Myocyte (in vitro differentiated cells): Measurements from ENCODE around the gene PDE4B. TPM values are rescaled to one million over a fixed set of nuclear protein-coding genes. Genes with fewer than 3 reads are reported as not detected.
"Not testable (repeated sequence)": the region's sequence is repeated elsewhere in the genome, so short reads cannot be mapped to it uniquely, and the experiment has no call there.

ENCODE experiments used
- DNase-seq: peaks from one replicate; pipeline ENCODE4 v3.0.0-alpha.2; 2012; ENCODE audit warnings: low read depth
- total RNA-seq: library from RNA; depleted of rRNA; stranded (reverse); fragments of >200 nt; gene quantifications from 2 replicates; pipeline ENCODE4 v1.2.3, GENCODE V29; 2014

PDE4B gene
- total RNA-seq, 1 donor from 2014 or later = 29.5 TPM

DNA sequence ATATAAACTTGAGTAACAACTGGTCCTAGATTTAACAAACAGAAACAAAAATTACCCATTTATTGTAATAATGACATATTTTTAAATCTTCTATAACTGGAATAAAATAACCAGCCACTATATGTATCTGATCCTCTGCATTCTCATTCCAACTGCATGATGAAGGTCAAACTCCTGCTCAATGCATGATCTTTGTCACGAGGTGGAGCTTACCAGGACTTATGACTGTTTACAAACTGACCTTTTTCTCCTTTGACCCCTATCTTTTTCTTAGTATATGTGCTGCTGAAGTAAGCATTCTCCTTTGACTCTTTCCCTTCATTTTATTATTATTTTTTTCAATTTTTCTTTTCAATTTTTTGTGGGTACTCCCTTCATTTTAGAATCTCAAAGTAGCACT lies 252.2 kb downstream of the PDE4B start:
- DNase-seq = no peak

DNA sequence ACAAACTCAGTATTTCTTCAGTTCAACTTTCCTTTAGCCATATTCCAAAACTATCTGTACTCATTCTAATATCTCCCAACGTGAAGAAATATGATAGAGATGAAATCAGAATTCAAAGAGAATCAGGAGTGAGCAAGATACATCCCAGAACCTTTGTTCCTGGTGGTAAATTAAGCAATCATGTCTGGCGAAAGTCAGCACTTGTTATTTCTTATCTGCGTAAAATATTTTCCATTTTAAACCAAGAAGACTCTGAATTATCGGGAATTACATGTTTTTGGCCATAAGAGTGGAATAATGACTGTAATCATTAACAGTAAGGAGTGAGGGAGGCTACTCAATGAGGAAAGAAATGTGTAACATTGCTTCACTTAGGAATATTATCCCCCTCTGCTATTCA lies 253.7 kb downstream of the PDE4B start:
- no peak for DNase-seq

GRCh38 chr1:66048011-66048410 lies 255.3 kb downstream of the PDE4B start:
- no peak for DNase-seq

- peak; percentile 7 for DNase-seq
These were observed 257.4 kb downstream of the PDE4B start for GRCh38 chr1:66050123-66050522.

- DNase-seq = no peak
These were observed 257.9 kb downstream of the PDE4B start for GRCh38 chr1:66050633-66051032.

- no peak for DNase-seq
These were observed 262.4 kb downstream of the PDE4B start for GRCh38 chr1:66055092-66055491.

DNA sequence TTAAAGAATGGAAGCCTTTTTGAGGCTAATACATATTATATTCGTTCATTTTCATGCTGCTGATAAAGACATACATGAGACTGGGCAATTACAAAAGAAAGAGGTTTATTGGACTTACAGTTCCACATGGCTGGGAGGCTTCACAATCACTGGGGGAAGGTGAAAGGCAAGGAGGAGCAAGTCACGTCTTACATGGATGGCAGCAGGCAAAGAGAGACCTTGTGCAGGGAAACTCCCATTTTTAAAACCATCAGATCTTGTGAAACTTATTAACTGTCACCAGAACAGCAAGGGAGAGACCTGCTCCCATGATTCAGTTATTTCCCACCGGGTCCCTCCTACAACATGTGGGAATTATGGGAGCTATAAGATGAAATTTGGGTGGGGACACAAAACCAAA lies 264.8 kb downstream of the PDE4B start:
- not testable (repeated sequence) for DNase-seq

- no peak for DNase-seq
These were observed 265.9 kb downstream of the PDE4B start for GRCh38 chr1:66058558-66058957.

DNA sequence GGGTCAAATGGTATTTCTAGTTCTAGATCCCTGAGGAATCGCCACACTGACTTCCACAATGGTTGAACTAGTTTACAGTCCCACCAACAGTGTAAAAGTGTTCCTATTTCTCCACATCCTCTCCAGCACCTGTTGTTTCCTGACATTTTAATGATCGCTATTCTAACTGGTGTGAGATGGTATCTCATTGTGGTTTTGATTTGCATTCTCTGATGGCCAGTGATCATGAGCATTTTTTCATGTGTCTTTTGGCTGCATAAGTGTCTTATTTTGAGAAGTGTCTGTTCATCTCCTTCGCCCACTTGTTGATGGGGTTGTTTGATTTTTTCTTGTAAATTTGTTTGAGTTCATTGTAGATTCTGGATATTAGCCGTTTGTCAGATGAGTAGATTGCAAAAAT lies 274.5 kb downstream of the PDE4B start:
- not testable (repeated sequence) for DNase-seq

- no peak for DNase-seq
These were observed 277.5 kb downstream of the PDE4B start for GRCh38 chr1:66069976-66070876.

DNA sequence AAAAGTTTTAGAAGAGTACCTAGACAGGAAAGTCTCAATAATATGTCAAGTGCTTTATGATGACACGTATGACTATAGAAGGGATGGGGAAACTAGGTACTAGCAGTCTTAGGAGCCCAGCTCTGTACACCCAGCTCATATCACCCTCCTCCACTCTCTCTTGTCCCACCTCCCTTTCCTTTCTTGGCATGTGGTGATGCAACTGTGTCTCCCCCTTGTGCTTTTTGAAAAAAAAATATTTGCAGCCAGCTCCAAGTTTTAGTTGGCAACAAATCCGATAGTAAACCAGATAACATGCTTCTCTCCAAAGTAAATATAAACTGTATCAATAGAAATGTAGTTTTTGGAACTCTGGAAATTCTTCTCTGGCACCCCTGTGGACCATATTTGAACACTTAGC lies 280.7 kb downstream of the PDE4B start:
- no peak for DNase-seq

GRCh38 chr1:66074147-66074546 lies 281.5 kb downstream of the PDE4B start:
- no peak for DNase-seq

GRCh38 chr1:66078412-66078811 lies 285.7 kb downstream of the PDE4B start:
- no peak for DNase-seq

DNA sequence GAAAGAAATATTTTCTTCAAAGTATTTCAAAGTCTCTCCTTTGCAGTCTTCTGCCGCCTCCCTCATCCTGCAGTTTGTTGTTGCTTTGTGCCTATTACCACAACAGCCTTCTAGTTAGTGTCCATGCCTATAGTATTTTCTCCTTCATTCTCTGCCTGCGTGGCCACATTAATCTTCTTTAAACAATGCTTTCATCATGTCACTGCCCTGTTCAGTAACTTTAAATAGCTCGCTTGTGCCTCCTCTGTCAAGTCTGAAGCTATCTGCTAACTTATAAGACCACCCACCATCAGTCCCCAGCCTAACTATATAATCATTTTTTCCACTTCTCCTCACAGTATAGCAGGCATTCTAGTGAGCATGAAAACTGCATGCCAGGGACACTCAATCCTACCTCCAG lies 290.3 kb downstream of the PDE4B start:
- no peak for DNase-seq

- DNase-seq = no peak
These were observed 291.7 kb downstream of the PDE4B start for GRCh38 chr1:66084442-66084841.

GRCh38 chr1:66085600-66085999 lies 292.9 kb downstream of the PDE4B start:
- DNase-seq = no peak

DNA sequence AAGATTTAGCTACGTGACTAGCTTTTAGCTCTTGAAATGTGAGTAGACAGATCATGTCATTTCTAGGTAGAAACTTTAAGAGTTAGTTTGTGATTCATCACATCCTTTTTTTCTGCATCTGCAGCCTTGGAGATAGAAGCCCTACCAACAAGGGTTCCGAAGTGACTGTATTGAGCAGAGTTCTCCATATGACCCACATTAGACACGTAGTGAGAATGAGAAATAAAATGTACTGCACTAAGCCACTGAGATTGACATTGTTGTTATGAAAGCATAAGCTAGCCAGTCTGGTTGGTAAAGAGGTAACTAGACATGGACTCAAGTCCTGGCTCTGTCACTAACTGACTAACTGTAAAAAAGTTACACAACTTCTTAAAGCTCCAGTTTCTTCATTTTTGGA lies 296.1 kb downstream of the PDE4B start:
- no peak for DNase-seq

- DNase-seq = peak; percentile 49
These were observed 298.3 kb downstream of the PDE4B start for GRCh38 chr1:66090859-66091457.

- no peak for DNase-seq
These were observed 302.5 kb downstream of the PDE4B start for GRCh38 chr1:66095190-66095589.

- not testable (repeated sequence) for DNase-seq
These were observed 308.3 kb downstream of the PDE4B start for GRCh38 chr1:66100959-66101358.

GRCh38 chr1:66104076-66104475 lies 311.4 kb downstream of the PDE4B start:
- not testable (repeated sequence) for DNase-seq

DNA sequence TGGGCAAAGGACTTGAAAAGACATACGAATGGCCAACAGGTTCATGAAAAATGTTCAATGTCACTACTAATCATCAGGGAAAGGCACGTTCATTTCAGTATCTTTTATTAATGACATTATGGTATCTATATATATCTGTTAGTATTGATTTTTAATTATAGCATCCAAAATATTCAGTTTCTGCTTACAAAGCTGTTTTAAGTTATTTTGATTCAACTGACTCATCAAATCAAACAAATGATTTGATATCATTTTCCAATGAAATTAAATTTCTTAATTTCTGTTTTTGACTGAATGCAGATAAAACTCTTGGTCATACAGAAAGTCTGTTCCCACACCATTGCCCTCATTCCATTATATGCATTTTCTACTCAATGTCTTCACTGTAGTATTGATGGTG lies 315.9 kb downstream of the PDE4B start:
- DNase-seq = no peak
